Activated CD8-positive, alpha-beta T cell treated with anti-CD3 and anti-CD28 coated beads for 36 hours (primary cell): ENCODE measurements around the gene PTMS. TPM values are rescaled to one million over a fixed set of nuclear protein-coding genes. Genes with fewer than 3 reads are reported as not detected.

Experiments
- ATAC-seq: fragments of 200-7000 bp; cut with Tn5 transposase; one replicate; pipeline ENCODE4 v1.10.0; 2021; ENCODE audit warnings: mild to moderate bottlenecking, moderate library complexity
- CTCF ChIA-PET: fragments of 350-600 bp; sonication (Branson Sonifier 250); formaldehyde crosslinking; loops from one replicate; lab custom pipeline; 2021; ENCODE audit warnings: antibody characterized with exemption; lab: Charles Lee
- POLR2A ChIA-PET: fragments of 350-600 bp; sonication (Branson Sonifier 250); formaldehyde crosslinking; loops from one replicate; lab custom pipeline; 2021; ENCODE audit warnings: antibody characterized with exemption; lab: Charles Lee
- DNase-seq: peaks from one replicate; pipeline ENCODE4 v3.0.0-alpha.2; 2020
- H3K27ac Mint-ChIP-seq: one replicate; pipeline ENCODE4 v1.8.0; 2021; ENCODE audit warnings: mild to moderate bottlenecking, mixed read lengths
- H3K27me3 Mint-ChIP-seq: one replicate; pipeline ENCODE4 v1.8.0; 2021; ENCODE audit warnings: mixed read lengths
- H3K36me3 Mint-ChIP-seq: one replicate; pipeline ENCODE4 v1.8.0; 2021; ENCODE audit warnings: low read depth, mixed read lengths
- H3K4me1 Mint-ChIP-seq: one replicate; pipeline ENCODE4 v1.8.0; 2021; ENCODE audit warnings: low read depth, mixed read lengths
- H3K4me3 Mint-ChIP-seq: one replicate; pipeline ENCODE4 v1.8.0; 2021; ENCODE audit warnings: mild to moderate bottlenecking, moderate library complexity, mixed read lengths
- H3K9me3 Mint-ChIP-seq: one replicate; pipeline ENCODE4 v1.8.0; 2021; ENCODE audit warnings: mixed read lengths
- CTCF ChIP-seq: fragments of 200-600 bp; IDR thresholded peaks from one replicate; pipeline ENCODE4 v1.8.0; 2022; ENCODE audit warnings: antibody characterized with exemption, mild to moderate bottlenecking
- intact Hi-C: fragments of 100-400 bp; cut with micrococcal nuclease; formaldehyde crosslinking; loops from one replicate; pipeline ENCODE4 v1.10.0; 2022
- total RNA-seq, 2 experiments: library from RNA; stranded (reverse); gene quantifications; one replicate each; pipeline ENCODE4 v1.2.3, GENCODE V29; 2021

PTMS gene
- total RNA-seq, 2 experiments from 2014 or later: 78.6 TPM

GRCh38 chr12:6775185-6776174 is 9.3 kb downstream of the PTMS start:
- no peak for TF ChIP-seq CTCF
- ChIA-PET POLR2A (interaction anchor here (0.5 to 3.8 kb wide), 11 partner anchors 10 to 241 kb away, joined by 3 to 31 read pairs (median 4); partner anchors contain the start of genes C12orf57, COPS7A, MLF2 and PTMS), CTCF (interaction anchor here (1.0 to 10.0 kb wide), 6 partner anchors 7 to 22 kb away, joined by 3 to 117 read pairs (median 42); partner anchors contain the start of genes MLF2 and PTMS)
- ATAC-seq (no peak), DNase-seq (no peak)
- Mint-ChIP-seq H3K4me3 (peak overlapping the region; percentile 89), H3K4me1 (peaks cover 76% of the 10 kb centered on the region), H3K36me3 (peaks cover 69% of the 10 kb centered on the region), H3K27me3 (no peaks in the 10 kb centered on the region), H3K9me3 (no peaks in the 10 kb centered on the region), H3K27ac (peak overlapping the region; percentile 95)
- intact Hi-C loops: no loop called here

- Mint-ChIP-seq H3K4me1 (peaks cover 72% of the 10 kb centered on the region), H3K27me3 (no peaks in the 10 kb centered on the region), H3K36me3 (peaks cover 59% of the 10 kb centered on the region), H3K27ac (peak overlapping the region; percentile 36), H3K9me3 (no peaks in the 10 kb centered on the region), H3K4me3 (peak overlapping the region; percentile 89)
- intact Hi-C loops: no loop called here
- TF ChIP-seq CTCF: no peak
- POLR2A ChIA-PET: interaction anchor here (1.2 to 3.1 kb wide), 3 partner anchors 10 to 33 kb away, joined by 3 to 21 read pairs (median 16); partner anchors contain the start of genes MLF2 and PTMS
- no peak for ATAC-seq
- no peak for DNase-seq
- CTCF ChIA-PET: interaction anchor here (0.6 to 10.0 kb wide), 7 partner anchors 9 to 92 kb away, joined by 3 to 117 read pairs (median 5); partner anchors contain the start of genes GPR162, MLF2 and PTMS
These were observed 11.2 kb downstream of the PTMS start for GRCh38 chr12:6777386-6777785.

GRCh38 chr12:6778217-6778573 is 12.0 kb downstream of the PTMS start:
- H3K27me3 Mint-ChIP-seq: no peaks in the 10 kb centered on the region
- CTCF ChIA-PET: interaction anchor here (0.6 to 10.0 kb wide), 18 partner anchors 9 to 183 kb away, joined by 3 to 117 read pairs (median 4); partner anchors contain the start of genes COPS7A, GPR162, MLF2 and PTMS
- no peaks in the 10 kb centered on the region for H3K9me3 Mint-ChIP-seq
- peaks cover 79% of the 10 kb centered on the region for H3K4me1 Mint-ChIP-seq
- peak overlapping the region; percentile 89 for H3K27ac Mint-ChIP-seq
- no peak for TF ChIP-seq CTCF
- ATAC-seq: no peak
- intact Hi-C loops: no loop called here
- DNase-seq: no peak
- POLR2A ChIA-PET: interaction anchor here (1.0 to 3.1 kb wide), 4 partner anchors 9 to 25 kb away, joined by 3 to 21 read pairs (median 10); partner anchors contain the start of genes MLF2 and PTMS
- peak overlapping the region; percentile 89 for H3K4me3 Mint-ChIP-seq
- peaks cover 54% of the 10 kb centered on the region for H3K36me3 Mint-ChIP-seq

GRCh38 chr12:6778574-6779550 is 12.7 kb downstream of the PTMS start:
- Mint-ChIP-seq H3K27ac (peak overlapping the region; percentile 89), H3K36me3 (peaks cover 50% of the 10 kb centered on the region), H3K27me3 (no peaks in the 10 kb centered on the region), H3K9me3 (no peaks in the 10 kb centered on the region), H3K4me3 (peak overlapping the region; percentile 89), H3K4me1 (peaks cover 83% of the 10 kb centered on the region)
- intact Hi-C loops: no loop called here
- ATAC-seq (peak; percentile 54), DNase-seq (peak; percentile 96)
- ChIA-PET CTCF (interaction anchor here (0.6 to 10.0 kb wide), 19 partner anchors 8 to 184 kb away, joined by 3 to 117 read pairs (median 4); partner anchors contain the start of genes COPS7A, GPR162, MLF2 and PTMS), POLR2A (interaction anchor here (1.0 to 3.1 kb wide), 6 partner anchors 8 to 26 kb away, joined by 3 to 21 read pairs (median 9); partner anchors contain the start of genes MLF2 and PTMS)
- TF ChIP-seq CTCF: peak; percentile 89
